GM12864 (cell line): ENCODE data around the gene LAMA1.

Experiments
- DNase-seq: peaks from one replicate; pipeline ENCODE4 v3.0.0-alpha.2; 2011; ENCODE audit warnings: low read depth
- H3K4me3 ChIP-seq: 2 replicates; pipeline ENCODE4 v1.5.1; 2011; ENCODE audit warnings: mild to moderate bottlenecking, low read depth, low read length, control low read depth
- CTCF ChIP-seq: IDR thresholded peaks from 2 replicates; pipeline ENCODE4 v1.5.1; 2011; ENCODE audit warnings: low read depth, mild to moderate bottlenecking, moderate library complexity, low read length, control low read depth, inconsistent platforms; ENCODE audit errors: missing control alignments

Gene LAMA1

DNA sequence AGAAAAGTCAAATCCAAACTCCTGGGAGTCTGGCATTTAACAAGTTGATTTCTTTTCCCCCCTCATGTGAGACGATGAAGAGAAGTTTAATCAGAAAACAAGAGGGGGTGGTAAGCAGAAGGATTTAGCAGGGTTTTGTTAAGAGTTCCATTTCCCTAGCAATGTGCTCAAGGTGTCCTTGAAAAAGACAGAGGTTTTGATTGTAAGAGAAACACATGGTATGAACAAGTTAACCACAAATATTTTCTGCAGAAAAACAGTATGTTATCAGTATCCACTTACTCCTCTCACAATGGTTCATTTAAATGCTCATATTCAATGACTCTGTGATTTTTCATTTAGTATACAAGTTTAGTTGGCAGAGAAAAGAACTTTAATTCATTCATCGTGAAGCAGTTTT is 26.8 kb downstream of the LAMA1 start:
- H3K4me3 ChIP-seq = no peak overlapping the region
- no peak for TF ChIP-seq CTCF
- no peak for DNase-seq

DNA sequence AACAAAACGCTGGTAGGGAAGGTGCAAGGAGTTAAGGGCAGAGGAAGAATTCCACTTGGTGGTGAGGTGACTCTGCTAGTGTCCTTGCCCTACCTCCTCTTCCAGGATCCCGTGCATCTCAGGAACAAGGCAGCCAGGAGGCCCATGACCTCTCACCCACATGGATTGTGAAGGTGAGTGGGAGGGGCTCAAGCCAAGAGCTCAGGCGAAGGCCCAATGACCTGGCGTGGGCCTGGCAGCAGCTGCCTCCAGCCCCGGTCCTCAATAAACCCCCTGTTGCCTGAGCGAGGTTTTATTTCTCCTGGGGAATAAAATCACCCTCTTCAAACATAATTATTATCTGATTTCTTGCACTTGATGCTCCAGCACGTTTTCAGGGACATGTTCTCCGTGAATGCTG is 28.2 kb downstream of the LAMA1 start:
- DNase-seq = no peak
- H3K4me3 ChIP-seq = no peak overlapping the region
- no peak for TF ChIP-seq CTCF

DNA sequence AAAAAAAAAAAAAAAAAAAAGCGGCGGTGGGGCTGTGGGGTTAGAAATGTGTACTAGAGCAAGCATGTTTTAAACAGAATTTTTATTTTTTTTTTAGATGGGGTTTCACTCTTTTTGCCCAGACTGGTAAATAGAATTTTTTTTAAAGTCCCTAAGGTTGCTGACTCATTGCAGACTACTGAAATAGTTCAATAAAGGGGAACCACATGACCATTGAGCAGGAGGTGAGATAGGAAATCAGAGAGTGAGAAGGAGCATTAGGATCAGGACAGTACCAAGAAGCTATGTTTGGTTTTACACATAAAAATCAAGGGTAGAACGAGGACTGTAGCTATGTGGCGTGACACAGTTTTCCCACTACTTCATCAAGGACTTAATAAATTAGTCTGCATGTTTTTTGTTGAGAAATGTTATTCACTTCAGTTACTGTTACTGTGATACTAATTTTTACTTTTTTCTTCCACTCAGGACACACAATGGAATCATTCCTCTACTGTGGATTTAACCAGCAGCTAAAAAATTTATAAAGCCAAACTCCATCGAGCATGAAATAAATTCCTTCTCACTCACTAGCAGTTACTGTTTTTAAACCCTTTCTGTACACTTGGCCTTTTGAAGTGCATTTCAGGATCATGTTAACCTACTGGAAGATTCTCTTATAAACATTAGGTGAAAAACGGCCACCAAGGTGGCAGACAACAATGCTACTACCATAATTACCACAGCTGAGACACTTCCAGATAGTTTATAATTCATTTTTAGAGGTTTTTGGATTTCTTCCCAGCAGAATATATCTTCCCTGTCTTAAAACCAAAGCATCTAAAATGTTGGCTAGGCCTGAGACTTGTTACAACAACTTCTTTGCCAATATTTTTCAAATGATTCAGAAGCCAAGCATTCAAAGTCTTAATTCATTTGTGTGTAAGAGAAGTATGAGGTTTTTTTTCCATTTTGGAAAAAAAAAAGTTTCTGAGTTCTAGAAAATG is 33.2 kb downstream of the LAMA1 start:
- TF ChIP-seq CTCF = no peak
- DNase-seq = no peak
- no peak overlapping the region for H3K4me3 ChIP-seq

- DNase-seq = no peak
- H3K4me3 ChIP-seq = no peak overlapping the region
- TF ChIP-seq CTCF = no peak
Measured at GRCh38 chr18:7082671-7083070, 34.9 kb downstream of the LAMA1 start.

GRCh38 chr18:7079231-7079630 is 38.4 kb downstream of the LAMA1 start:
- H3K4me3 ChIP-seq = no peak overlapping the region
- no peak for TF ChIP-seq CTCF
- DNase-seq = no peak

- H3K4me3 ChIP-seq = no peak overlapping the region
- DNase-seq = no peak
- TF ChIP-seq CTCF = no peak
Measured at GRCh38 chr18:7072593-7072992, 45.0 kb downstream of the LAMA1 start.

- no peak overlapping the region for H3K4me3 ChIP-seq
- DNase-seq = no peak
- no peak for TF ChIP-seq CTCF
Measured at GRCh38 chr18:7071600-7071999, 46.0 kb downstream of the LAMA1 start.
